IMR-90 (cell line): ENCODE results near the gene C1orf87. TPM values are rescaled to one million over a fixed set of nuclear protein-coding genes. Genes with fewer than 3 reads are reported as not detected.

Experiments used
- ATAC-seq: fragments of 200-7000 bp; cut with Tn5 transposase; 2 replicates; pipeline ENCODE4 v1.9.1; 2020; ENCODE audit warnings: low read depth, mild to moderate bottlenecking, moderate library complexity
- BruUV-seq: library from RNA; stranded (reverse); fragments of 400-500 nt; replicated peaks from 2 replicates; lab custom pipeline; 2021; lab: Mats Ljungman, UMichigan
- CTCF ChIA-PET: fragments of 300-600 bp; formaldehyde crosslinking; extraction: SDS; loops from one replicate; lab custom pipeline; 2021; ENCODE audit warnings: antibody characterized with exemption; lab: Yijun Ruan, JAX
- POLR2A ChIA-PET: fragments of 300-600 bp; sonication (Branson Sonifier 250); formaldehyde crosslinking; loops from one replicate; lab custom pipeline; 2022; ENCODE audit warnings: antibody characterized with exemption; ENCODE audit not compliant: unreplicated experiment; lab: Charles Lee
- DNase-seq: peaks from one replicate; pipeline ENCODE4 v3.0.0; 2013
- H2AFZ ChIP-seq: replicated peaks from 2 replicates; pipeline ENCODE3; 2013; ENCODE audit warnings: low read length, mild to moderate bottlenecking; ENCODE audit not compliant: poor library complexity
- H2AK5ac ChIP-seq: 2 replicates; pipeline ENCODE4 v1.6.1; 2013; ENCODE audit warnings: low read depth, low read length, inconsistent platforms
- H2AK9ac ChIP-seq: replicated peaks from 2 replicates; pipeline ENCODE3; 2013; ENCODE audit warnings: mild to moderate bottlenecking, low read depth, low read length, moderate library complexity; ENCODE audit not compliant: poor library complexity
- H2BK120ac ChIP-seq: 2 replicates; pipeline ENCODE4 v1.6.1; 2013; ENCODE audit warnings: low read depth, low read length, inconsistent platforms
- H2BK15ac ChIP-seq: 3 replicates; pipeline ENCODE4 v1.6.1; 2013; ENCODE audit warnings: low read depth, low read length, inconsistent platforms
- H2BK20ac ChIP-seq: 2 replicates; pipeline ENCODE4 v1.6.1; 2013; ENCODE audit warnings: low read depth, mild to moderate bottlenecking, inconsistent platforms, low read length, moderate library complexity
- H2BK5ac ChIP-seq: 2 replicates; pipeline ENCODE4 v1.6.1; 2013; ENCODE audit warnings: mild to moderate bottlenecking, low read depth, low read length, inconsistent platforms; ENCODE audit not compliant: poor library complexity, severe bottlenecking
- H3K14ac ChIP-seq: replicated peaks from 2 replicates; pipeline ENCODE4 v1.6.1; 2013; ENCODE audit warnings: low read depth, low read length, inconsistent platforms
- H3K18ac ChIP-seq: 2 replicates; pipeline ENCODE4 v1.6.1; 2013; ENCODE audit warnings: low read depth, low read length, control low read depth
- H3K23ac ChIP-seq: 2 replicates; pipeline ENCODE4 v1.6.1; 2013; ENCODE audit warnings: low read depth, low read length, inconsistent platforms
- H3K27ac ChIP-seq: 2 replicates; pipeline ENCODE4 v1.5.1; 2013; ENCODE audit warnings: mild to moderate bottlenecking, control low read depth, low read length; ENCODE audit not compliant: insufficient read depth
- H3K27me3 ChIP-seq: 2 replicates; pipeline ENCODE4 v1.6.1; 2013; ENCODE audit warnings: low read length; ENCODE audit not compliant: control insufficient read depth, insufficient read depth
- H3K36me3 ChIP-seq: 2 replicates; pipeline ENCODE4 v1.6.1; 2013; ENCODE audit warnings: low read length, mixed read lengths; ENCODE audit not compliant: control insufficient read depth, insufficient read depth
- H3K4ac ChIP-seq: 2 replicates; pipeline ENCODE4 v1.6.1; 2013; ENCODE audit warnings: low read depth, low read length, inconsistent platforms
- H3K4me1 ChIP-seq: 2 replicates; pipeline ENCODE4 v1.6.1; 2013; ENCODE audit warnings: low read length, mixed read lengths; ENCODE audit not compliant: control insufficient read depth, insufficient read depth
- H3K4me2 ChIP-seq: 2 replicates; pipeline ENCODE4 v1.6.1; 2013; ENCODE audit warnings: low read depth, mild to moderate bottlenecking, control low read depth, low read length, moderate library complexity
- H3K4me3 ChIP-seq: 2 replicates; pipeline ENCODE4 v1.5.1; 2013; ENCODE audit warnings: low read depth, mild to moderate bottlenecking, control low read depth, low read length, moderate library complexity; ENCODE audit not compliant: insufficient read depth
- H3K56ac ChIP-seq: 2 replicates; pipeline ENCODE4 v1.6.1; 2013; ENCODE audit warnings: low read length, inconsistent platforms; ENCODE audit not compliant: insufficient read depth; ENCODE audit errors: extremely low read depth
- H3K79me1 ChIP-seq, 2 experiments: 2 replicates each; pipeline ENCODE4 v1.6.1; 2013; ENCODE audit warnings: low read length in 2 of 2, inconsistent platforms in 1 of 2, low read depth in 1 of 2
- H3K9ac ChIP-seq: 2 replicates; pipeline ENCODE4 v1.6.1; 2013; ENCODE audit warnings: low read depth, low read length, control low read depth
- H3K9me1 ChIP-seq: 2 replicates; pipeline ENCODE4 v1.6.1; 2013; ENCODE audit warnings: low read length, inconsistent platforms; ENCODE audit not compliant: insufficient read depth
- H3K9me3 ChIP-seq: 2 replicates; pipeline ENCODE4 v1.6.1; 2013; ENCODE audit warnings: low read length; ENCODE audit not compliant: control insufficient read depth, insufficient read depth
- H4K20me1 ChIP-seq: 2 replicates; pipeline ENCODE4 v1.6.1; 2013; ENCODE audit warnings: low read length, inconsistent platforms; ENCODE audit not compliant: insufficient read depth
- H4K5ac ChIP-seq: 2 replicates; pipeline ENCODE4 v1.6.1; 2013; ENCODE audit warnings: mild to moderate bottlenecking, low read depth, low read length, control low read depth
- H4K8ac ChIP-seq, 2 experiments: 2 replicates each; pipeline ENCODE4 v1.6.1; 2013; ENCODE audit warnings: low read depth in 2 of 2, low read length in 2 of 2, control low read depth in 1 of 2, inconsistent platforms in 1 of 2
- H4K91ac ChIP-seq: 2 replicates; pipeline ENCODE4 v1.6.1; 2013; ENCODE audit warnings: low read depth, low read length, inconsistent platforms; ENCODE audit not compliant: insufficient read depth
- BHLHE40 ChIP-seq: fragments of 150-350 bp; IDR thresholded peaks from 2 replicates; pipeline ENCODE4 v1.6.1; 2016; ENCODE audit warnings: mild to moderate bottlenecking, low read depth, low read length
- CEBPB ChIP-seq: IDR thresholded peaks from 2 replicates; pipeline ENCODE4 v1.6.1; 2012; ENCODE audit warnings: low read depth, low read length, improper control_type of control experiment
- CHD1 ChIP-seq: IDR thresholded peaks from 2 replicates; pipeline ENCODE4 v1.6.1; 2012; ENCODE audit warnings: low read depth, low read length, improper control_type of control experiment
- CTCF ChIP-seq: conservative IDR thresholded peaks from 2 replicates; pipeline ENCODE4 v1.5.1; 2012; ENCODE audit warnings: mild to moderate bottlenecking, low read depth, low read length, improper control_type of control experiment
- ELK1 ChIP-seq: fragments of 150-350 bp; IDR thresholded peaks from 2 replicates; pipeline ENCODE4 v1.6.1; 2016; ENCODE audit warnings: low read depth, mild to moderate bottlenecking, low read length, moderate library complexity, borderline replicate concordance
- FOS ChIP-seq: fragments of 150-350 bp; IDR thresholded peaks from 2 replicates; pipeline ENCODE4 v1.6.1; 2016; ENCODE audit warnings: low read depth, low read length
- MAFK ChIP-seq: IDR thresholded peaks from 2 replicates; pipeline ENCODE4 v1.6.1; 2012; ENCODE audit warnings: low read depth, low read length, improper control_type of control experiment
- MAZ ChIP-seq: IDR thresholded peaks from 2 replicates; pipeline ENCODE4 v1.6.1; 2012; ENCODE audit warnings: low read depth, mild to moderate bottlenecking, low read length, improper control_type of control experiment, moderate library complexity, borderline replicate concordance
- MXI1 ChIP-seq: IDR thresholded peaks from 2 replicates; pipeline ENCODE4 v1.6.1; 2012; ENCODE audit warnings: low read depth, mild to moderate bottlenecking, low read length, moderate library complexity, borderline replicate concordance
- NFE2L2 ChIP-seq: fragments of 150-350 bp; IDR thresholded peaks from 2 replicates; pipeline ENCODE4 v1.6.1; 2016; ENCODE audit warnings: low read depth, mild to moderate bottlenecking, low read length
- POLR2A ChIP-seq: IDR thresholded peaks from 2 replicates; pipeline ENCODE4 v1.6.1; 2012; ENCODE audit warnings: mild to moderate bottlenecking, low read depth, low read length
- RAD21 ChIP-seq: IDR thresholded peaks from 2 replicates; pipeline ENCODE4 v1.6.1; 2012; ENCODE audit warnings: low read length, improper control_type of control experiment
- RCOR1 ChIP-seq: IDR thresholded peaks from 2 replicates; pipeline ENCODE4 v1.6.1; 2012; ENCODE audit warnings: mild to moderate bottlenecking, low read length, improper control_type of control experiment; ENCODE audit not compliant: insufficient replicate concordance
- RFX5 ChIP-seq: IDR thresholded peaks from 2 replicates; pipeline ENCODE4 v1.8.0; 2012; ENCODE audit warnings: low read depth, mild to moderate bottlenecking, low read length, moderate library complexity
- SMC3 ChIP-seq: fragments of 150-350 bp; IDR thresholded peaks from 2 replicates; pipeline ENCODE4 v1.6.1; 2016; ENCODE audit warnings: low read depth, mild to moderate bottlenecking, antibody characterized with exemption, low read length, moderate library complexity
- USF2 ChIP-seq: fragments of 150-350 bp; IDR thresholded peaks from 2 replicates; pipeline ENCODE4 v1.6.1; 2017; ENCODE audit warnings: mild to moderate bottlenecking, antibody characterized with exemption, low read length, low read depth
- WGBS, 2 experiments: methylation state at CpG; one replicate each; pipeline versions ENCODE4 v1.1.5 to v1.1.7; 2013; ENCODE audit warnings: missing lambda C conversion rate in 2 of 2; ENCODE audit not compliant: insufficient read length in 1 of 2; ENCODE audit errors: extremely low coverage in 2 of 2; 5-methylcytosine and 5-hydroxymethylcytosine counted together
- dilution Hi-C: fragments of 300-500 bp; cut with HindIII; formaldehyde crosslinking; loops from one replicate; pipeline ENCODE4 v1.14.3; 2018; ENCODE audit warnings: low sequenced_read_pairs; ENCODE audit not compliant: unreplicated experiment
- in situ Hi-C: fragments of 300-500 bp; cut with MboI; formaldehyde crosslinking; loops from 3 replicates; pipeline ENCODE4 v1.14.3; 2019; ENCODE audit warnings: low sequenced_read_pairs, inconsistent platforms, mixed read lengths
- intact Hi-C: fragments of 100-400 bp; cut with micrococcal nuclease; formaldehyde crosslinking; loops from 2 replicates; pipeline ENCODE4 v1.10.0; 2022
- polyA plus RNA-seq, 3 experiments: library from polyadenylated mRNA; depleted of rRNA; stranded (reverse); fragments of >200 nt; gene quantifications; 2 replicates each; pipeline ENCODE4 v1.2.3, GENCODE V29; 2012; ENCODE audit warnings: low replicate concordance in 1 of 3
- total RNA-seq: library from RNA; depleted of rRNA; stranded (reverse); fragments of >200 nt; gene quantifications from 2 replicates; pipeline ENCODE4 v1.2.3, GENCODE V29; 2012

Gene C1orf87
- total and polyA plus RNA-seq, 2 of the 4 experiments (the other 2 are of a cell fraction): not detected

GRCh38 chr1:60000625-60001024, 72.9 kb downstream of the C1orf87 start:
- no peaks in the 10 kb centered on the region for H3K79me1 ChIP-seq
- dilution Hi-C loops (no loop called here), in situ Hi-C loops (no loop called here), intact Hi-C loops (no loop called here)
- DNase-seq (no peak), ATAC-seq (no peak)
- no peaks in the 10 kb centered on the region for H3K9me1 ChIP-seq
- no peak overlapping the region for H2AK9ac ChIP-seq
- H3K4me2 ChIP-seq: no peak overlapping the region
- H3K4ac ChIP-seq: no peak overlapping the region
- no peak overlapping the region for H2AFZ ChIP-seq
- H2BK120ac ChIP-seq: no peak overlapping the region
- BruUV-seq: no TSS peak
- no peak overlapping the region for H4K5ac ChIP-seq
- no peaks in the 10 kb centered on the region for H3K4me1 ChIP-seq
- no peak overlapping the region for H3K14ac ChIP-seq
- ChIA-PET POLR2A (no interaction called here), CTCF (no interaction called here)
- no peak overlapping the region for H3K27ac ChIP-seq
- H3K9me3 ChIP-seq: no peaks in the 10 kb centered on the region
- no peak overlapping the region for H3K23ac ChIP-seq
- H2BK5ac ChIP-seq: no peak overlapping the region
- H3K4me3 ChIP-seq: no peak overlapping the region
- H4K20me1 ChIP-seq: no peaks in the 10 kb centered on the region
- H2BK20ac ChIP-seq: no peak overlapping the region
- H3K36me3 ChIP-seq: no peaks in the 10 kb centered on the region
- no peak overlapping the region for H2BK15ac ChIP-seq
- no peaks in the 10 kb centered on the region for H3K27me3 ChIP-seq
- H4K8ac ChIP-seq: no peak overlapping the region
- no peak overlapping the region for H2AK5ac ChIP-seq
- H3K9ac ChIP-seq: no peak overlapping the region
- no peak overlapping the region for H3K56ac ChIP-seq
- no CpG with 5 or more reads among the region's 3 CpGs for WGBS, 2 experiments
- TF ChIP-seq RCOR1 (no peak), ELK1 (no peak), CTCF (no peak), NFE2L2 (no peak), USF2 (no peak), BHLHE40 (no peak), CHD1 (no peak), CEBPB (no peak), SMC3 (no peak), MXI1 (no peak), RFX5 (no peak), FOS (no peak), RAD21 (no peak), POLR2A (no peak), MAFK (no peak), MAZ (no peak)
- no peak overlapping the region for H3K18ac ChIP-seq
- H4K91ac ChIP-seq: no peak overlapping the region
